ENCODE measurements around the gene CENPN. TPM values are rescaled to one million over a fixed set of nuclear protein-coding genes. Genes with fewer than 3 reads are reported as not detected.

The CENPN gene
- total and polyA plus RNA-seq, 2 of the 8 experiments (the other 6 are each of a cell fraction or from before 2014, with no cell fraction given) = 32.8 to 67.0 TPM

DNA sequence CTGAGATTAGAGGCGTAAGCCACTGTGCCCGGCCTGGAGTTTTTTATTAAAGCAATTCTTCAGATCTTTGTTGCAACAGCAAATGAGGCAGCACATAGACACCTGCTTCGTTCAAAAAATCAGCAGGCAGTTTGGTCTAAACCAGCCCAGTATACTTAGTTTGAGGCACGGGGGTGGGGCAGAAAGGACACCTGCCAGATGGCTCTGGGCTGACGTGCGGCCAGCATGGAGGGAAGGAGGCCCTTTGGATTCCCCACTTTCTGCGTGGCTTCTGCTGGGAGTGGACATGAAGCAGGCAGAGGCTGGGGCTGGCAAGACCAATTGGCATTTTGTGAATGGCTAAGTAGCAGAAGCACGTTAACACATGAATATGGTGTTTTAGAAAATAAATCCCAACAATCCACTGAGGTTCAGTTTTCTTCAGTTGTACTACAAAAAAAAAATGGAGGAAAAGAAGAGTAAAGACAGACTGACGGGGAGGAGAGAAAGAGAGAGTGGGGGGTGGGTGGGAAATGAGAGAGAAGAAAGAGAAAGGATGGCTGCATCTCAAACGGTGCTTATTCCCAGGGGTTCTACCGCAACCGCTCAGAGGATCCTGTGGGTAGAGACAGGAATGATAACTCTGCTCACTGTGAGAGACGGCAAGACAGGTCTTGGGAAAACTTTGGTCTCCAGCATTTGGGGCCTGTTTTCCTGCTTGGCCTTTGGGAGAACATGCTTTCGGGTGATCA is 53.7 kb downstream of the CENPN start:
- no peaks in the 10 kb centered on the region for H3K27me3 ChIP-seq (replicated peaks in 1 of 4; ENCODE audit: control insufficient read depth in 3 of 4, extremely low read depth in 1 of 4, insufficient read depth in 3 of 4, low read length in 3 of 4)
- H4K20me1 ChIP-seq (replicated peaks in 1 of 2; ENCODE audit: control insufficient read depth in 1 of 2, insufficient read depth in 2 of 2, low read length in 2 of 2) = no peaks in the 10 kb centered on the region
- no peak overlapping the region for H3K14ac ChIP-seq (ENCODE audit: insufficient read length)
- no peaks in the 10 kb centered on the region for H3K23me2 ChIP-seq (ENCODE audit: low read depth, low read length)
- no peak overlapping the region; the same call in 1 of the 2 replicates for H2AFZ ChIP-seq (ENCODE audit: low read length)
- no peak overlapping the region for H2BK5ac ChIP-seq (ENCODE audit: low read depth, low read length)
- H3K56ac ChIP-seq (replicated peaks; ENCODE audit: insufficient read length, low read depth, low read length) = no peak overlapping the region
- H2BK120ac ChIP-seq (replicated peaks; ENCODE audit: low read depth, low read length) = no peak overlapping the region
- DNase-seq (ENCODE audit: low read depth in 1 of 2, low spot score in 2 of 2) (no peak), FAIRE-seq (no peak)
- H2BK20ac ChIP-seq (ENCODE audit: low read length) = no peak overlapping the region
- H3K36me3 ChIP-seq (ENCODE audit: control insufficient read depth in 2 of 4, insufficient read depth in 4 of 4, low read length in 3 of 4) = no peaks in the 10 kb centered on the region
- H2BK15ac ChIP-seq (ENCODE audit: low read length) = no peak overlapping the region
- H3K18ac ChIP-seq (ENCODE audit: extremely low read depth, low read length) = no peak overlapping the region
- peak overlapping the region in 1 of 2 experiments; percentile 28; a peak in 2 of 4 replicates for H3K4me2 ChIP-seq (ENCODE audit: insufficient read depth in 1 of 2, low read depth in 2 of 2, low read length in 2 of 2)
- no peak overlapping the region for H3K4ac ChIP-seq (replicated peaks; ENCODE audit: insufficient read length, low read depth, low read length)
- H4K5ac ChIP-seq (ENCODE audit: insufficient read length, low read depth, low read length) = no peak overlapping the region
- ChIA-PET POLR2A (ENCODE audit: partially characterized antibody) (interaction anchor here (1.1 kb wide), 1 partner anchor 14 kb away, joined by 3 read pairs; no protein-coding TSS in a partner anchor), CTCF (ENCODE audit: partially characterized antibody) (no interaction called here)
- no peaks in the 10 kb centered on the region for H3K79me2 ChIP-seq (ENCODE audit: control insufficient read depth in 1 of 2, insufficient read depth in 2 of 2, low read length in 2 of 2)
- 0 out of 2 replicates have a peak overlapping the region, but pooled peaks have one; percentile 50 for H2BK12ac ChIP-seq (ENCODE audit: low read depth, low read length)
- H3K9ac ChIP-seq (replicated peaks in 1 of 4; ENCODE audit: extremely low read depth in 1 of 4, low read depth in 3 of 4, low read length in 3 of 4) = no peak overlapping the region; a peak in 1 of 7 replicates
- H3K23ac ChIP-seq (ENCODE audit: insufficient read length) = no peak overlapping the region
- WGBS, 2 experiments (ENCODE audit: extremely low coverage in 1 of 2, insufficient coverage in 1 of 2, insufficient read length in 1 of 2, insufficient replicate concordance in 2 of 2, low coverage in 1 of 2, low lambda C conversion rate in 2 of 2, missing lambda C conversion rate in 1 of 2) = 86 to 100% methylated on average over 1 to 10 of the region's 14 CpGs
- no peak overlapping the region for H3K4me3 ChIP-seq (ENCODE audit: extremely low read depth in 1 of 4, insufficient read depth in 2 of 4, low read depth in 3 of 4, low read length in 4 of 4)
- H3K9me3 ChIP-seq (ENCODE audit: insufficient read depth in 2 of 2, low read depth in 1 of 2, low read length in 1 of 2) = no peaks in the 10 kb centered on the region
- H3K4me1 ChIP-seq (replicated peaks in 1 of 4; ENCODE audit: control insufficient read depth in 3 of 4, insufficient read depth in 4 of 4, low read length in 3 of 4) = peaks cover 2 to 14% (median 5%) of the 10 kb centered on the region in 4 experiments; a peak in 5 of 7 replicates
- no peak overlapping the region for H4K91ac ChIP-seq (replicated peaks; ENCODE audit: insufficient read length, low read length)
- H3K27ac ChIP-seq (ENCODE audit: low read depth, low read length) = no peak overlapping the region
- H2AK5ac ChIP-seq (ENCODE audit: low read depth, low read length) = no peak overlapping the region
- no peaks in the 10 kb centered on the region for H3K79me1 ChIP-seq (ENCODE audit: low read depth, low read length)
- H4K8ac ChIP-seq (ENCODE audit: extremely low read depth, insufficient read depth, low read length) = no peak overlapping the region
- TF ChIP-seq BACH1 (IDR thresholded peaks at IDR 0.05; ENCODE audit: low read length) (no peak), FOSL1 (IDR thresholded peaks at IDR 0.05; ENCODE audit: insufficient read depth, low read depth, low read length) (no peak), CREB1 (IDR thresholded peaks at IDR 0.05) (no peak), TCF12 (IDR thresholded peaks at IDR 0.05; ENCODE audit: low read depth, low read length) (no peak), POLR2AphosphoS5 (IDR thresholded peaks at IDR 0.05; ENCODE audit: low read depth, low read length) (no peak), RNF2 (IDR thresholded peaks at IDR 0.05; ENCODE audit: borderline replicate concordance, low read depth, low read length, missing control alignments, poor library complexity, severe bottlenecking) (no peak), KDM1A (IDR thresholded peaks at IDR 0.05; ENCODE audit: borderline replicate concordance, low read length) (no peak), CEBPB (IDR thresholded peaks at IDR 0.05; ENCODE audit: low read depth, low read length) (no peak)
- TF ChIP-seq, protein P1, sequence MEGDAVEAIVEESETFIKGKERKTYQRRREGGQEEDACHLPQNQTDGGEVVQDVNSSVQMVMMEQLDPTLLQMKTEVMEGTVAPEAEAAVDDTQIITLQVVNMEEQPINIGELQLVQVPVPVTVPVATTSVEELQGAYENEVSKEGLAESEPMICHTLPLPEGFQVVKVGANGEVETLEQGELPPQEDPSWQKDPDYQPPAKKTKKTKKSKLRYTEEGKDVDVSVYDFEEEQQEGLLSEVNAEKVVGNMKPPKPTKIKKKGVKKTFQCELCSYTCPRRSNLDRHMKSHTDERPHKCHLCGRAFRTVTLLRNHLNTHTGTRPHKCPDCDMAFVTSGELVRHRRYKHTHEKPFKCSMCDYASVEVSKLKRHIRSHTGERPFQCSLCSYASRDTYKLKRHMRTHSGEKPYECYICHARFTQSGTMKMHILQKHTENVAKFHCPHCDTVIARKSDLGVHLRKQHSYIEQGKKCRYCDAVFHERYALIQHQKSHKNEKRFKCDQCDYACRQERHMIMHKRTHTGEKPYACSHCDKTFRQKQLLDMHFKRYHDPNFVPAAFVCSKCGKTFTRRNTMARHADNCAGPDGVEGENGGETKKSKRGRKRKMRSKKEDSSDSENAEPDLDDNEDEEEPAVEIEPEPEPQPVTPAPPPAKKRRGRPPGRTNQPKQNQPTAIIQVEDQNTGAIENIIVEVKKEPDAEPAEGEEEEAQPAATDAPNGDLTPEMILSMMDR (IDR thresholded peaks at IDR 0.05; ENCODE audit: control extremely low read depth in 1 of 3, insufficient read depth in 1 of 3, low read depth in 1 of 3, low read length in 3 of 3) = no peak
- TF ChIP-seq, protein P2, sequence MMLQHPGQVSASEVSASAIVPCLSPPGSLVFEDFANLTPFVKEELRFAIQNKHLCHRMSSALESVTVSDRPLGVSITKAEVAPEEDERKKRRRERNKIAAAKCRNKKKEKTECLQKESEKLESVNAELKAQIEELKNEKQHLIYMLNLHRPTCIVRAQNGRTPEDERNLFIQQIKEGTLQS (IDR thresholded peaks at IDR 0.05; ENCODE audit: insufficient read depth, low read depth, low read length) = no peak
